ENCODE measurements around the gene ZSCAN21.
A peak's percentile ranks its signal among the peaks of the same experiment; 100 is the strongest.

ZSCAN21 gene

DNA sequence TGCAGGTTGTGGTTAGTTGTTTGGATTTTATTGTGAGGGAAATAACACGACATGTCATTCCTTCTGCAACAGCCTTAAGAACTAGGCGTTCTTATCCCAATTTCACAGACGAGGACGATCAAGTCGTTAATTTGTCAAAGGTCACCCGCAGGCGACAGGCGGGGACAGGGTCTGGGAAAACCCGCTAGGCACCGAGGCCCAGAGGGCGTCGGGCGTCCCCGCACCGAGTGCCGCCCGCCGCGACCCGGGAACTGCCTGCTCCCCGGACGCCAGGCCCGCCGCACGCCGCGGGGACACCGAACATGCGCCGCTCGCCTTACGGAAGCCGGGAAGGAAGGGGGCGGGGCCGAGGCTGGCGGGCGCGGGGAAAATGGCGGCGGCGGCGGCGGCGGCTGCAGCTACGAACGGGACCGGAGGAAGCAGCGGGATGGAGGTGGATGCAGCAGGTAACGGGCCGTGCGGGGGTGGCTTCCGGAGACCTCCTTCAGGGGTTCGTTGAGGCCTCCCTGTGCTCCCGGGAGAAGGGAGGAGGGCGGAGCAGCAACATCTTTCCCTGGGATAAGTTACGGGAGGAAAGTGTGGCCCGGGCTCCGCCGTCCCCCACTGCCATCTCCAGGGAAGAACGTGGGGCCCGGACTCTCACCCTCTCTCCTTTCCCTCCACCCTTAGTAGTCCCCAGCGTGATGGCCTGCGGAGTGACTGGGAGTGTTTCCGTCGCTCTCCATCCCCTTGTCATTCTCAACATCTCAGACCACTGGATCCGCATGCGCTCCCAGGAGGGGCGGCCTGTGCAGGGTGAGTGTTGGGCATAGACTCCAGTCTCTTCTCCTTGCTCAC, 39.3 kb downstream of the ZSCAN21 start, which contains the start of gene COPS6 (continued):
- TF ChIP-seq, protein P1, sequence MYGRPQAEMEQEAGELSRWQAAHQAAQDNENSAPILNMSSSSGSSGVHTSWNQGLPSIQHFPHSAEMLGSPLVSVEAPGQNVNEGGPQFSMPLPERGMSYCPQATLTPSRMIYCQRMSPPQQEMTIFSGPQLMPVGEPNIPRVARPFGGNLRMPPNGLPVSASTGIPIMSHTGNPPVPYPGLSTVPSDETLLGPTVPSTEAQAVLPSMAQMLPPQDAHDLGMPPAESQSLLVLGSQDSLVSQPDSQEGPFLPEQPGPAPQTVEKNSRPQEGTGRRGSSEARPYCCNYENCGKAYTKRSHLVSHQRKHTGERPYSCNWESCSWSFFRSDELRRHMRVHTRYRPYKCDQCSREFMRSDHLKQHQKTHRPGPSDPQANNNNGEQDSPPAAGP (tag by site-specific recombination; IDR thresholded peaks at IDR 0.05), result peak; percentile 54; the same call in 1 of the 2 replicates
- TF ChIP-seq, protein P2, sequence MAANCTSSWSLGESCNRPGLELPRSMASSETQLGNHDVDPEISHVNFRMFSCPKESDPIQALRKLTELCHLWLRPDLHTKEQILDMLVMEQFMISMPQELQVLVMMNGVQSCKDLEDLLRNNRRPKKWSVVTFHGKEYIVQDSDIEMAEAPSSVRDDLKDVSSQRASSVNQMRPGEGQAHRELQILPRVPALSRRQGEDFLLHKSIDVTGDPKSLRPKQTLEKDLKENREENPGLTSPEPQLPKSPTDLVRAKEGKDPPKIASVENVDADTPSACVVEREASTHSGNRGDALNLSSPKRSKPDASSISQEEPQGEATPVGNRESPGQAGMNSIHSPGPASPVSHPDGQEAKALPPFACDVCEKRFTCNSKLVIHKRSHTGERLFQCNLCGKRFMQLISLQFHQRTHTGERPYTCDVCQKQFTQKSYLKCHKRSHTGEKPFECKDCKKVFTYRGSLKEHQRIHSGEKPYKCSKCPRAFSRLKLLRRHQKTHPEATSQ (tag by site-specific recombination; IDR thresholded peaks at IDR 0.05), result 0 out of 2 replicates have a peak, but pooled peaks have one; percentile 50
- TF ChIP-seq ZNF423 (tag by site-specific recombination; IDR thresholded peaks at IDR 0.05) (peak; percentile 65), ZNF658 (tag by site-specific recombination; IDR thresholded peaks at IDR 0.05) (no peak), MYNN (tag by site-specific recombination; IDR thresholded peaks at IDR 0.05; ENCODE audit: borderline replicate concordance) (no peak; the same call in 1 of the 2 replicates), ZNF274 (IDR thresholded peaks at IDR 0.05; ENCODE audit: low read length) (no peak), ZNF274 (tag by site-specific recombination; IDR thresholded peaks at IDR 0.05; ENCODE audit: borderline replicate concordance) (no peak), ZNF391 (tag by site-specific recombination; IDR thresholded peaks at IDR 0.05; ENCODE audit: borderline replicate concordance, low read depth) (peak; percentile 45; the same call in 1 of the 2 replicates), ZNF626 (tag by site-specific recombination; IDR thresholded peaks at IDR 0.05) (no peak), ZNF416 (tag by site-specific recombination; IDR thresholded peaks at IDR 0.05) (no peak), ZNF354C (tag by site-specific recombination; IDR thresholded peaks at IDR 0.05; ENCODE audit: borderline replicate concordance, low read depth) (no peak), ZNF792 (tag by site-specific recombination; IDR thresholded peaks at IDR 0.05) (no peak), OVOL3 (tag by site-specific recombination; IDR thresholded peaks at IDR 0.05) (no peak; the same call in 1 of the 2 replicates), ZNF629 (tag by site-specific recombination; IDR thresholded peaks at IDR 0.05) (peak; percentile 69), ZNF548 (tag by site-specific recombination; IDR thresholded peaks at IDR 0.05) (no peak), ZNF16 (tag by site-specific recombination; IDR thresholded peaks at IDR 0.05; ENCODE audit: low read depth) (no peak; the same call in 1 of the 2 replicates), ZNF558 (tag by site-specific recombination; IDR thresholded peaks at IDR 0.05) (no peak), ZNF223 (tag by site-specific recombination; IDR thresholded peaks at IDR 0.05) (no peak)
- TF ChIP-seq, protein P3, sequence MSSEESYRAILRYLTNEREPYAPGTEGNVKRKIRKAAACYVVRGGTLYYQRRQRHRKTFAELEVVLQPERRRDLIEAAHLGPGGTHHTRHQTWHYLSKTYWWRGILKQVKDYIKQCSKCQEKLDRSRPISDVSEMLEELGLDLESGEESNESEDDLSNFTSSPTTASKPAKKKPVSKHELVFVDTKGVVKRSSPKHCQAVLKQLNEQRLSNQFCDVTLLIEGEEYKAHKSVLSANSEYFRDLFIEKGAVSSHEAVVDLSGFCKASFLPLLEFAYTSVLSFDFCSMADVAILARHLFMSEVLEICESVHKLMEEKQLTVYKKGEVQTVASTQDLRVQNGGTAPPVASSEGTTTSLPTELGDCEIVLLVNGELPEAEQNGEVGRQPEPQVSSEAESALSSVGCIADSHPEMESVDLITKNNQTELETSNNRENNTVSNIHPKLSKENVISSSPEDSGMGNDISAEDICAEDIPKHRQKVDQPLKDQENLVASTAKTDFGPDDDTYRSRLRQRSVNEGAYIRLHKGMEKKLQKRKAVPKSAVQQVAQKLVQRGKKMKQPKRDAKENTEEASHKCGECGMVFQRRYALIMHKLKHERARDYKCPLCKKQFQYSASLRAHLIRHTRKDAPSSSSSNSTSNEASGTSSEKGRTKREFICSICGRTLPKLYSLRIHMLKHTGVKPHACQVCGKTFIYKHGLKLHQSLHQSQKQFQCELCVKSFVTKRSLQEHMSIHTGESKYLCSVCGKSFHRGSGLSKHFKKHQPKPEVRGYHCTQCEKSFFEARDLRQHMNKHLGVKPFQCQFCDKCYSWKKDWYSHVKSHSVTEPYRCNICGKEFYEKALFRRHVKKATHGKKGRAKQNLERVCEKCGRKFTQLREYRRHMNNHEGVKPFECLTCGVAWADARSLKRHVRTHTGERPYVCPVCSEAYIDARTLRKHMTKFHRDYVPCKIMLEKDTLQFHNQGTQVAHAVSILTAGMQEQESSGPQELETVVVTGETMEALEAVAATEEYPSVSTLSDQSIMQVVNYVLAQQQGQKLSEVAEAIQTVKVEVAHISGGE (tag by site-specific recombination; conservative IDR thresholded peaks at IDR 0.05; ENCODE audit: low read depth), result peak; percentile 77
- TF ChIP-seq, protein P4, sequence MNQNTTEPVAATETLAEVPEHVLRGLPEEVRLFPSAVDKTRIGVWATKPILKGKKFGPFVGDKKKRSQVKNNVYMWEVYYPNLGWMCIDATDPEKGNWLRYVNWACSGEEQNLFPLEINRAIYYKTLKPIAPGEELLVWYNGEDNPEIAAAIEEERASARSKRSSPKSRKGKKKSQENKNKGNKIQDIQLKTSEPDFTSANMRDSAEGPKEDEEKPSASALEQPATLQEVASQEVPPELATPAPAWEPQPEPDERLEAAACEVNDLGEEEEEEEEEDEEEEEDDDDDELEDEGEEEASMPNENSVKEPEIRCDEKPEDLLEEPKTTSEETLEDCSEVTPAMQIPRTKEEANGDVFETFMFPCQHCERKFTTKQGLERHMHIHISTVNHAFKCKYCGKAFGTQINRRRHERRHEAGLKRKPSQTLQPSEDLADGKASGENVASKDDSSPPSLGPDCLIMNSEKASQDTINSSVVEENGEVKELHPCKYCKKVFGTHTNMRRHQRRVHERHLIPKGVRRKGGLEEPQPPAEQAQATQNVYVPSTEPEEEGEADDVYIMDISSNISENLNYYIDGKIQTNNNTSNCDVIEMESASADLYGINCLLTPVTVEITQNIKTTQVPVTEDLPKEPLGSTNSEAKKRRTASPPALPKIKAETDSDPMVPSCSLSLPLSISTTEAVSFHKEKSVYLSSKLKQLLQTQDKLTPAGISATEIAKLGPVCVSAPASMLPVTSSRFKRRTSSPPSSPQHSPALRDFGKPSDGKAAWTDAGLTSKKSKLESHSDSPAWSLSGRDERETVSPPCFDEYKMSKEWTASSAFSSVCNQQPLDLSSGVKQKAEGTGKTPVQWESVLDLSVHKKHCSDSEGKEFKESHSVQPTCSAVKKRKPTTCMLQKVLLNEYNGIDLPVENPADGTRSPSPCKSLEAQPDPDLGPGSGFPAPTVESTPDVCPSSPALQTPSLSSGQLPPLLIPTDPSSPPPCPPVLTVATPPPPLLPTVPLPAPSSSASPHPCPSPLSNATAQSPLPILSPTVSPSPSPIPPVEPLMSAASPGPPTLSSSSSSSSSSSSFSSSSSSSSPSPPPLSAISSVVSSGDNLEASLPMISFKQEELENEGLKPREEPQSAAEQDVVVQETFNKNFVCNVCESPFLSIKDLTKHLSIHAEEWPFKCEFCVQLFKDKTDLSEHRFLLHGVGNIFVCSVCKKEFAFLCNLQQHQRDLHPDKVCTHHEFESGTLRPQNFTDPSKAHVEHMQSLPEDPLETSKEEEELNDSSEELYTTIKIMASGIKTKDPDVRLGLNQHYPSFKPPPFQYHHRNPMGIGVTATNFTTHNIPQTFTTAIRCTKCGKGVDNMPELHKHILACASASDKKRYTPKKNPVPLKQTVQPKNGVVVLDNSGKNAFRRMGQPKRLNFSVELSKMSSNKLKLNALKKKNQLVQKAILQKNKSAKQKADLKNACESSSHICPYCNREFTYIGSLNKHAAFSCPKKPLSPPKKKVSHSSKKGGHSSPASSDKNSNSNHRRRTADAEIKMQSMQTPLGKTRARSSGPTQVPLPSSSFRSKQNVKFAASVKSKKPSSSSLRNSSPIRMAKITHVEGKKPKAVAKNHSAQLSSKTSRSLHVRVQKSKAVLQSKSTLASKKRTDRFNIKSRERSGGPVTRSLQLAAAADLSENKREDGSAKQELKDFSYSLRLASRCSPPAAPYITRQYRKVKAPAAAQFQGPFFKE (tag by site-specific recombination; IDR thresholded peaks at IDR 0.05; ENCODE audit: borderline replicate concordance), result no peak
- TF ChIP-seq, protein P5, sequence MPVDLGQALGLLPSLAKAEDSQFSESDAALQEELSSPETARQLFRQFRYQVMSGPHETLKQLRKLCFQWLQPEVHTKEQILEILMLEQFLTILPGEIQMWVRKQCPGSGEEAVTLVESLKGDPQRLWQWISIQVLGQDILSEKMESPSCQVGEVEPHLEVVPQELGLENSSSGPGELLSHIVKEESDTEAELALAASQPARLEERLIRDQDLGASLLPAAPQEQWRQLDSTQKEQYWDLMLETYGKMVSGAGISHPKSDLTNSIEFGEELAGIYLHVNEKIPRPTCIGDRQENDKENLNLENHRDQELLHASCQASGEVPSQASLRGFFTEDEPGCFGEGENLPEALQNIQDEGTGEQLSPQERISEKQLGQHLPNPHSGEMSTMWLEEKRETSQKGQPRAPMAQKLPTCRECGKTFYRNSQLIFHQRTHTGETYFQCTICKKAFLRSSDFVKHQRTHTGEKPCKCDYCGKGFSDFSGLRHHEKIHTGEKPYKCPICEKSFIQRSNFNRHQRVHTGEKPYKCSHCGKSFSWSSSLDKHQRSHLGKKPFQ (tag by site-specific recombination; IDR thresholded peaks at IDR 0.05), result no peak
- TF ChIP-seq, protein P6, sequence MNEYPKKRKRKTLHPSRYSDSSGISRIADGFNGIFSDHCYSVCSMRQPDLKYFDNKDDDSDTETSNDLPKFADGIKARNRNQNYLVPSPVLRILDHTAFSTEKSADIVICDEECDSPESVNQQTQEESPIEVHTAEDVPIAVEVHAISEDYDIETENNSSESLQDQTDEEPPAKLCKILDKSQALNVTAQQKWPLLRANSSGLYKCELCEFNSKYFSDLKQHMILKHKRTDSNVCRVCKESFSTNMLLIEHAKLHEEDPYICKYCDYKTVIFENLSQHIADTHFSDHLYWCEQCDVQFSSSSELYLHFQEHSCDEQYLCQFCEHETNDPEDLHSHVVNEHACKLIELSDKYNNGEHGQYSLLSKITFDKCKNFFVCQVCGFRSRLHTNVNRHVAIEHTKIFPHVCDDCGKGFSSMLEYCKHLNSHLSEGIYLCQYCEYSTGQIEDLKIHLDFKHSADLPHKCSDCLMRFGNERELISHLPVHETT (tag by site-specific recombination; IDR thresholded peaks at IDR 0.05), result peak; percentile 54; the same call in 1 of the 2 replicates
